ENCODE measurements around the gene OLAH.

DNA sequence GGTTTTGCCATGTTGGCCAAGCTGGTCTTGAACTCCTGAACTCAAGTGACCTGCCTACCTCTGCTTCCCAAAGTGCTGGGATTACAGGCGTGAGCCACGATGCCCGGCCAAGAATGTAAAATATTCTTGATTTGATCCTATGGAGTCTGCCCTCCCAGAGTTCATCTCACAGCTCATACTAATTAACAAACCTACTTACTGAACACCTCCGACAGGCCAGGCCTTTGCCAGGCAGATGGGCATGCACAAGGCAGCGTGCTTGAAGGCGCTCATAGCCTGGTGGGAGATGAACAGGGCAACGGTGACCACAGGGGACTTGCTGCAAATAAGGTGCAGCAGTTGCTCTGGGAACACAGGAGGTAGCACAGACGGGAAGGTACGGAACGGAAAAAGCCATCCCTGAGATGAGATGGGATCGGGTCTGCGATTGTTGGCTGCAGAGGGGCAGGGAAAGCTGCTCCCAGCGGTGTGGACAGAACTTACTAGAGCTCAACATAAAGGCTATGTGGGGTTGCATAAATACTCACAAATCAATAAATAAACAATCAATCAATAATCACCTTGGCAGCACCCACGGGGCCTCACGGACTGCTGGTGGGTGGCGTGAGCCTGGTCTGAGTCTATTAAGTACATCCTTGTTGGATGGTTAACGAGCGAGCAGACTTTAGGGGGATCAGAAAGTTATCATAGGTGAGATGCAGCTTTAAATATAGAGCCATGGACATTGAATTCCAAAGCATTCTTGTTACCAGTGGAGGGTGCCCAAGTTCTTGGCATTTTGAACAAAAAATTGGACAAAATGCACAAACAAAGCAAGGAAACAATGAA lies 40.1 kb downstream of the OLAH start:
- TF ChIP-seq CTCF (IDR thresholded peaks at IDR 0.05; ENCODE audit: low read length): no peak
- no peak for TF ChIP-seq EZH2phosphoT487 (IDR thresholded peaks at IDR 0.05; ENCODE audit: low read length)
- no peak for TF ChIP-seq EZH2 (optimal IDR thresholded peaks at IDR 0.05; ENCODE audit: low read depth, low read length)
